Esophagus squamous epithelium (tissue), 5 donors: ENCODE data around the gene NFX1. TPM values are rescaled to one million over a fixed set of nuclear protein-coding genes. Genes with fewer than 3 reads are reported as not detected.
A peak's percentile ranks its signal among the peaks of the same experiment; 100 is the strongest.
"Not testable (repeated sequence)": the region's sequence is repeated elsewhere in the genome, so short reads cannot be mapped to it uniquely, and the experiment has no call there.

Experiments
- DNase-seq: peaks from one replicate; lab custom pipeline; 2025; lab: John Stamatoyannopoulos, UW
- H3K27ac ChIP-seq, 4 donors: fragments of 200-600 bp; sonication (generic); one replicate each; pipeline ENCODE4 v1.5.1; 2016 to 2019; ENCODE audit warnings: mild to moderate bottlenecking in 1 of 4
- H3K27me3 ChIP-seq, 4 donors: fragments of 200-600 bp; sonication (generic); 1 replicate in 3 of 4; 2 replicates in 1 of 4; pipeline versions ENCODE4 v1.5.1 to v1.6.0; 2017 to 2021; ENCODE audit warnings: antibody characterized with exemption in 1 of 4
- H3K36me3 ChIP-seq, 3 donors: fragments of 200-600 bp; sonication (generic); one replicate each; pipeline ENCODE4 v1.5.1; 2016 to 2019
- H3K4me1 ChIP-seq, 3 donors: fragments of 200-600 bp; sonication (generic); one replicate each; pipeline ENCODE4 v1.5.1; 2017 to 2019
- H3K4me3 ChIP-seq, 4 donors: fragments of 200-600 bp; sonication (generic); 1 replicate in 3 of 4; 2 replicates in 1 of 4; pipeline ENCODE4 v1.5.1; 2016 to 2019; ENCODE audit warnings: mild to moderate bottlenecking in 2 of 4, moderate library complexity in 1 of 4
- H3K9me3 ChIP-seq, 3 donors: fragments of 200-600 bp; sonication (generic); one replicate each; pipeline ENCODE4 v1.5.1; 2016 to 2019
- POLR2A ChIP-seq, 4 donors: fragments of 450-650 bp; IDR thresholded peaks; one replicate each; pipeline ENCODE4 v1.6.1; 2017; ENCODE audit warnings: antibody characterized with exemption in 4 of 4, mild to moderate bottlenecking in 4 of 4, moderate library complexity in 3 of 4
- WGBS, 2 donors: methylation state at CpG; one replicate each; pipeline ENCODE4 v1.1.5; 2018; 5-methylcytosine and 5-hydroxymethylcytosine counted together
- intact Hi-C: fragments of 100-400 bp; cut with DNase I; formaldehyde crosslinking; loops from one replicate; pipeline ENCODE4 v1.15.0; 2022
- total RNA-seq, 4 donors: library from RNA; depleted of rRNA; stranded (reverse); fragments of >200 nt; gene quantifications; one replicate each; pipeline ENCODE4 v1.1.0, GENCODE V29; 2016
- TF ChIP-seq, protein P1 (sequence below), 6 experiments: fragments of 450-650 bp in 4 of 6; fragments of 200-600 bp in 2 of 6; sonication (generic) in 2 of 6; IDR thresholded peaks; one replicate each; pipeline ENCODE4 v1.5.1; 2016 to 2019; ENCODE audit warnings: antibody characterized with exemption in 6 of 6, mild to moderate bottlenecking in 4 of 6, moderate library complexity in 4 of 6
- donor health status: DM: yes; HTN: yes; CAD: no.

NFX1 gene
- total RNA-seq, 4 donors from 2014 or later: 19.7 to 47.7 (median 27.2) TPM

DNA sequence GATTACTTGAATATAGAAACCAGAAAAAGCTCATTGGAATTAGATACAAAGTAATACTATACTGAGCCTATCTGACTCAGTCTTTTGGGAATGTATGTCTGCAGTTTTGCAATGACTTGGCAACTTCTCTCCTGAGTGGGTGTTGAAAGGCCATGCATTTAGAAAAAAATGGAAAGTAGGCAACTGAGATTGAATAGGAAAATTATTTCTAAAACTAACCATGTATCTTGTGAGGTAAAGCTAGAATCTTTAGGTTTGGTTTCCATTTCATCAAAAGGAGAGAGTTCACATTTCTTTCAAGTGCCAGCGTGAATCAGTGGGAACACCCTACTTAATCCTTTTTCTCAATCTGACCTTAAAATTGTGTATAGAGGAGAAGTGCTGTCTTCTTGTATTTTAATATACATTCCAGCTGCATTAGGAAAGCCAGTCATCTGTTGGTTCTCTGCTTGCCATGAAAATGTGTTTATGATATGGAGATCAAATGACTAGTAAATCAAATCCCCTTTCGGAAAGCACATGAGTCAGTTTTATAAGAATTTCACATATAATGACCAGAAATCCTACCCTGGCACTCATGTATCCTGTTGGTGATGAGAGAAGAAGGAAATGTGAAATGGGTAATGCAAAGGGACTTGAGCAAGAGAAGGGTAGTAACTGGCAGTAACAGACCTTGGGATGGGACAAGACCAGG, 30.4 kb downstream of the NFX1 start:
- no peak overlapping the region for H3K4me3 ChIP-seq
- 26 to 37% methylated on average over 2 of the region's 2 CpGs for WGBS, 2 donors
- no peaks in the 10 kb centered on the region for H3K27me3 ChIP-seq
- no peak for DNase-seq
- H3K27ac ChIP-seq: peak overlapping the region; percentile 55 to 81 (median 73)
- TF ChIP-seq, protein P1, sequence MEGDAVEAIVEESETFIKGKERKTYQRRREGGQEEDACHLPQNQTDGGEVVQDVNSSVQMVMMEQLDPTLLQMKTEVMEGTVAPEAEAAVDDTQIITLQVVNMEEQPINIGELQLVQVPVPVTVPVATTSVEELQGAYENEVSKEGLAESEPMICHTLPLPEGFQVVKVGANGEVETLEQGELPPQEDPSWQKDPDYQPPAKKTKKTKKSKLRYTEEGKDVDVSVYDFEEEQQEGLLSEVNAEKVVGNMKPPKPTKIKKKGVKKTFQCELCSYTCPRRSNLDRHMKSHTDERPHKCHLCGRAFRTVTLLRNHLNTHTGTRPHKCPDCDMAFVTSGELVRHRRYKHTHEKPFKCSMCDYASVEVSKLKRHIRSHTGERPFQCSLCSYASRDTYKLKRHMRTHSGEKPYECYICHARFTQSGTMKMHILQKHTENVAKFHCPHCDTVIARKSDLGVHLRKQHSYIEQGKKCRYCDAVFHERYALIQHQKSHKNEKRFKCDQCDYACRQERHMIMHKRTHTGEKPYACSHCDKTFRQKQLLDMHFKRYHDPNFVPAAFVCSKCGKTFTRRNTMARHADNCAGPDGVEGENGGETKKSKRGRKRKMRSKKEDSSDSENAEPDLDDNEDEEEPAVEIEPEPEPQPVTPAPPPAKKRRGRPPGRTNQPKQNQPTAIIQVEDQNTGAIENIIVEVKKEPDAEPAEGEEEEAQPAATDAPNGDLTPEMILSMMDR (IDR thresholded peaks at IDR 0.05): no peak
- no peak for TF ChIP-seq POLR2A (IDR thresholded peaks at IDR 0.05)
- intact Hi-C loops: no loop called here
- peaks cover 28 to 100% (median 35%) of the 10 kb centered on the region in 3 donors for H3K36me3 ChIP-seq
- peaks cover 6 to 22% (median 18%) of the 10 kb centered on the region in 3 donors for H3K4me1 ChIP-seq
- H3K9me3 ChIP-seq: no peaks in the 10 kb centered on the region

DNA sequence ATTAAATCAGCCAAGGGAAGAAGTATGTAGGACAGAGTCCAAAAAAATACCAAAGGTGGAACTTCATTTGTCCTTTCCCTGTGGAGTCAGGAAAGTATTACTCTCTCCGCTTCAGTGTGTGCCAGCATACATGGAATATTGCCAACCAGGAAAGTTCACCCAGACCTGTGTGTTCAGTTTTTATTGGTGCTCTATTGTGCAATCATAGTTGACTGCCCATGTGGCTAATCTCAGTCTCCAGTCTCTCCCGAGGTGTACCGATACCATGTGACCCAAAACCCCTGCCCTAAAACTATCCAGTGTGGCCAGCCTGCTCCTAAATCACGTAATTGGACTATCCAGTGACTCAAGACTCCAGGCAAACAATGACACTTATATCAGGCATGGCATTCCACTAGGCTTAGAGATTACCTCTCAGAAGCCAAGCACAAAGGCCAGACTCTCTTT, 38.8 kb downstream of the NFX1 start:
- Histone ChIP-seq H3K27me3 (no peaks in the 10 kb centered on the region), H3K27ac (peak overlapping the region; percentile 46 to 85 (median 84)), H3K4me3 (no peak overlapping the region), H3K36me3 (peaks cover 0 to 95% (median 6%) of the 10 kb centered on the region in 3 donors), H3K4me1 (peaks cover 11 to 34% (median 17%) of the 10 kb centered on the region in 3 donors), H3K9me3 (no peaks in the 10 kb centered on the region)
- TF ChIP-seq, protein P1 (IDR thresholded peaks at IDR 0.05): no peak
- no peak for TF ChIP-seq POLR2A (IDR thresholded peaks at IDR 0.05)
- no peak for DNase-seq
- 23 to 34% methylated on average over 2 to 4 of the region's 4 CpGs for WGBS, 2 donors
- intact Hi-C loops: no loop called here

DNA sequence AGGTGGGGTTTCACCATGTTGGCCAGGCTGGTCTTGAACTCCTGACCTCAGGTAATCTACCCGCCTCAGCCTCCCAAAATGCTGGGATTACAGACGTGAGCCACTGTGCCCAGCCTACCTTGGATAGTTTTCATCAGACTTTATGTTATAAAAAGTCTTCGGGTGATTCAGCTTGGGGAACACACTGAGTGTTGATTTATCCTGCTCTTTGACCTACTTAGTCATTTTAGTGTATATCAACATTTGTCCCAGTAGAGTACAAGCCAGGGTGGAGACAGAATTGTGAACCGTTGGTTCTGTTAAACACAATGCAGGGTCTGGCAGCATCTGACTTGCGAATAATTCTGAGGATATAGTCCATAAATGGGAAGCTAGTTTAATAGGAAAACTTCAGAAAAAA, 39.7 kb downstream of the NFX1 start:
- DNase-seq: no peak
- peaks cover 0 to 95% (median 6%) of the 10 kb centered on the region in 3 donors for H3K36me3 ChIP-seq
- no peaks in the 10 kb centered on the region for H3K27me3 ChIP-seq
- H3K27ac ChIP-seq: peak overlapping the region; percentile 46 to 85 (median 81)
- intact Hi-C loops: no loop called here
- H3K9me3 ChIP-seq: no peaks in the 10 kb centered on the region
- peaks cover 11 to 34% (median 17%) of the 10 kb centered on the region in 3 donors for H3K4me1 ChIP-seq
- WGBS, 2 donors: 46 to 60% methylated on average over 5 of the region's 5 CpGs
- TF ChIP-seq POLR2A (IDR thresholded peaks at IDR 0.05): no peak
- TF ChIP-seq, protein P1 (IDR thresholded peaks at IDR 0.05): no peak
- no peak overlapping the region for H3K4me3 ChIP-seq

DNA sequence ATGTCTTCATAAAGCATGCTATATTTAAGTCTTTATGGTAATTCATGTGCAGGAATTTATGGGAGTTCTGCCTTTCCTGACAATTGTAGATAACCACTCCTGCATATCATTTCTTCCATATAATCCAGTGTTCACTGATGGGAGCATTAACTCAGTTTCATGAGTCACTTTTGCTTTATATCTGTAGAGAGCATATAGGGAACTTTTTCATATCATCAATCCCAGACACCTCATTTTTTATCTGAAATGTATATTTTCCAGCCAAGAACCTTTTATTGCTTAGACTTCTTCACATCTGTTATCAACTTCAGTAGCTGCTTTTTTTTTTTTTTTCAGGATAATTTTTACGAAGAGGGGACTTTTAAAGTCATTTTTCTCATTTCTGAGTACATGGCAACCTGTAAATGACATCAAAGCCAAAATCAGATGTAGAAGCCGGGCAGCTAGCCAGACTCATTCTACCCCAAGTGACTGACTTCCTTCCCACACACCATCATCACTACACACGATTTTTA, 41.1 kb downstream of the NFX1 start:
- Histone ChIP-seq H3K36me3 (peaks cover 0 to 96% (median 6%) of the 10 kb centered on the region in 3 donors), H3K4me3 (no peak overlapping the region), H3K9me3 (no peaks in the 10 kb centered on the region), H3K27ac (no peak overlapping the region), H3K4me1 (peaks cover 11 to 34% (median 17%) of the 10 kb centered on the region in 3 donors), H3K27me3 (no peaks in the 10 kb centered on the region)
- TF ChIP-seq, protein P1 (IDR thresholded peaks at IDR 0.05): no peak
- no peak for TF ChIP-seq POLR2A (IDR thresholded peaks at IDR 0.05)
- no peak for DNase-seq
- WGBS, 2 donors: 65 to 71% methylated on average over 3 of the region's 3 CpGs
- intact Hi-C loops: no loop called here

DNA sequence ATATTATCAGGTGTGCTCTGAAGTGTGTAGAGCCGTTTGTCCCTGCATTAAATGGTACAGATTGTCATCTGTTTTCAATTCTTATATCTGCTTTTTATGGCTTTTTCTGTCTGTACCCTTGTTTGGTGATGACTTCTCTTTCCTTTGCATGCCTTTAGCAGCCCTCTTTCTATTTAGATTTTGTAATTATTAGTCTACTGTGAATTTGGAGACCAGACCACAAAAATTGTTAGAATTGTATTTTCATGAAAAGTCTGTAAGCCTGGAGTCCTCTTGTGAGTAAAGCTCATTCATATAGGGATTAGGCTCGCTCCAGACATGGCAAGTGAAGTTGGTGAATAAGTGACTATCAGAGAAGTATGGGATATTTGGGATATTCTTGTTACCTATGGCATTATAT, 41.7 kb downstream of the NFX1 start:
- no peak for DNase-seq
- Histone ChIP-seq H3K27ac (no peak overlapping the region), H3K9me3 (no peaks in the 10 kb centered on the region), H3K4me3 (no peak overlapping the region), H3K36me3 (peaks cover 0 to 100% (median 8%) of the 10 kb centered on the region in 3 donors), H3K4me1 (peaks cover 11 to 34% (median 17%) of the 10 kb centered on the region in 3 donors), H3K27me3 (no peaks in the 10 kb centered on the region)
- TF ChIP-seq, protein P1 (IDR thresholded peaks at IDR 0.05): no peak
- intact Hi-C loops: no loop called here
- 69% methylated on average over 2 of the region's 2 CpGs for WGBS, 2 donors

DNA sequence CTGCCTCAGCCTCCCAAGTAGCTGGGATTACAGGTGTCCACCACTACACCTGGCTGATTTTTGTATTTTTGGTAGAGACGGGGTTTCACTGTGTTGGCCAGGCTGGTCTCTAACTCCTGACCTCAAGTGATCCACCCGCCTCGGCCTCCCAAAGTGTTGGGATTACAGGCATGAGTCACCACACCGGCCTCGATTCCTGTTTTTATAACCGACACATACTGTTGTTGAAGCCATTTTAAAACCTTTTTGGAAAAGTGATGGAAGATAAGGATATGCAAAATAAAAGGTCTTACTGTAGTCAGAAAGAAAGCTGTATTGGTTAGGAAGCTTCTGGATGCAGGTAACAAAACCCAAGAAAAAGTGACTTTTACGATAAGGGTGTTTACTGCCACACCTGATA, 42.6 kb downstream of the NFX1 start:
- DNase-seq, intact Hi-C loops, H3K4me3 ChIP-seq, H3K9me3 ChIP-seq, H3K27me3 ChIP-seq, H3K27ac ChIP-seq: not testable (repeated sequence)
- Histone ChIP-seq H3K4me1 (peaks cover 11 to 33% (median 17%) of the 10 kb centered on the region in 3 donors), H3K36me3 (peaks cover 0 to 100% (median 15%) of the 10 kb centered on the region in 3 donors)
- WGBS, 2 donors: 90 to 91% methylated on average over 7 of the region's 7 CpGs
